SW 1271 (cell line): Measurements from ENCODE around the gene GHRL.

ENCODE experiments used
- DNase-seq, 2 experiments: peaks; one replicate each; lab custom pipeline; 2025; lab: John Stamatoyannopoulos, UW

The GHRL gene, protein sequence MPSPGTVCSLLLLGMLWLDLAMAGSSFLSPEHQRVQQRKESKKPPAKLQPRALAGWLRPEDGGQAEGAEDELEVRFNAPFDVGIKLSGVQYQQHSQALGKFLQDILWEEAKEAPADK

DNA sequence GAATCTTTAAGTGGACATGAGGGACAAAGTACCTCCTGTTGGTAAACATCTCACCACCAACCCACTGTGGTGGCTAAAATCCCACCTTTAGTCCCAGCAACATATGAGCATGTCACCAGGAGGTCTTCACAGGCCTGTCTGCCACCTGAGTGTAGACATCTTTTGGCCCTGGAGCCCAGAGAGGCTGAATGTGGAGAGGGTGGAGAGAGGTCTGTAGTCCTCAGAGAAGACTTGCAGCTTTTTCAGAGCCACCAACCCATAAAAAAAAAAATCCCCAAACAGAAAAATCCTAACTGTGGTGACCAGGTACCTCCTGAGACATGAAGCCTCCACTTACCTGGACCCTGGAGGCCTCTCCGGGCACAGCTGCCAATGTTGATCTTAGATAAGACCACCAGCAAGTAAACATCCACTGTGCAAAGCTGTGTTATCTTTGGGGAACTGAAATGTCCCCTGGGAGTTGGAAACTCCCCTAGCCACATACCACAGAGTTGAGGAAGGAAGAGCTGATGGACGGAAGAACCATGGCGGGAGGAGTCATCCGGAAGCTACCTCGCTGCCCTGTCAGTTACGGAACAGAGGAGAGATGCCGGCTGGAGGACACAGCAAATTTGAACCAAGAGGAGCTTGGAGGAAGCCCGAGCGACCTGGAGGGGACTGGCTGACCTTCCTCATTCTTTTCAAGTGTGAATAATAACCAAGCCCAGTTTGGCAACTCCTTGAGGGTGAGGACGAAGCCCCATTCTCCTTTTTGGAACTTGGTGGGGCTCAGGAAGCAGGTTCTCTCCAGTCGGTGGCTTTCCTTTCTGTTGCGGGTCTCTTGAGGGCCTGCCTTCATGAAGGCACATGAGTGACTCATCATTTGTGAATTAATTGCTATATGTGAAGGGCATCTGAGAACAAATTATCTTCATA is at the start of gene GHRL:
Gene GHRL (minus strand): TSS at position 443 of the 915 bp plus-strand sequence. CDS start 2,767 bp downstream, outside the sequence.
- no peak for DNase-seq

DNA sequence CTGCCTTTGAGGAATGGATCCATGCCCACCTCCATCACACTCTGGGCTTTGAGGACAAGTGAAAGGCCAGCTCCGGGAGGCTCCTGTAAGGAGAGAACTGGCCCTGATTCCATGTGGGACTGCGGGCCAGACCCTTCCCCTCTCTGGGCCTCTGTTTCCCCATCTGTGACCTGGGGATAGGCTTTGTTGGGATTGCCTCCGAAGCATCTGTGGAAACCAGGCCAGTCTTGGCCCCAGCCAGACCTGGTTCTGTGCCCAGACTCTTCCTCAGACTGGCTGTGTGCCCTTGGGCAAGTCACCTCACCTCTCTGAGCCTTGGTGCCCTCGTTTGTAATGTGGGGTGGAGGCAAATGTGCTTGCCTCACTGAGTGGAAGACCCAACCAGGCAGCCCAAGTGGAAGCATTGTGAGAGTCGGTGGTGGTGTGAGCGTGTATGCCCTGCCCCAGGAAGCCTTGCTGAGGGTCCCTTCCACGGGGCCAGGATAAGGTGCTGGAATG is 49.2 kb upstream of the GHRL start:
- no peak for DNase-seq

DNA sequence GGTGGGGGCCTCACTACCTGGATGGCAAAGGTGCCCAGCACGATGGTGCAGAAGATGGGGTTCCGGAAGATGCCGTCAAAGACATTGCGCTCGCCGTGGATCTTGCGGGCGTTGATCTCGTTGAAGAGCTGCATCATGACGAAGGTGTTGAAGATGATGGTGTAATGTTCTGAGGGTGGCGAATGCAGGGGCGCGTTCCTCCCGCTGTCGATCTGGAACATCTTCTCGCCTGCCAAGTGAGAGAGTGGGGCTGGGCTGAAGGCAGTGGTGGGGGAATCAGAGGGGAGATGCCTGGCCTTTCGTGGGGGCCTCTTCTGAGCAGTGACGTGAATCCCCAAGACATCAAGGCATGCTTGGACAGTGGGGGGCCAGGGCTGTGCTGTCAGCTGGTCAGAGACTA is 47.7 kb upstream of the GHRL start:
- DNase-seq = no peak

DNA sequence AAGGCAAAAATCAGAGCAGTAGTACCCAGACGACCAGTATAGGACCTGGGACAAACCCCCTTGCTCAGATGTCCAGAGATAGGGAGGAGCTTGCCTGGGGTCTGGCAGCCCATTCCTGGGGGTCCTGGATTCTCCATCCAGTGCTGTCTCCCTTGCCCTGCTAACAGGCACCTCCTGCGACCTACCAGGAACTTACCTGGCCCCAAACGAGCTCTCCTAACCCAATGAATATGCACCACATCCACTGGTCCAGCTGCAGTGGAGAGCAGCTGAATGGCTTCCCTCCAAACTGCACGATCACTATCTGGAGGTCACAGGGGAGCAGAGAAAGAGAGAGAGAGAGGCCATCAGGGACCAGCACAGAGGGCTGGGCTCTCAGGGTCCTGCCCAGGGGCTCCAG is 47.3 kb upstream of the GHRL start:
- DNase-seq = no peak

DNA sequence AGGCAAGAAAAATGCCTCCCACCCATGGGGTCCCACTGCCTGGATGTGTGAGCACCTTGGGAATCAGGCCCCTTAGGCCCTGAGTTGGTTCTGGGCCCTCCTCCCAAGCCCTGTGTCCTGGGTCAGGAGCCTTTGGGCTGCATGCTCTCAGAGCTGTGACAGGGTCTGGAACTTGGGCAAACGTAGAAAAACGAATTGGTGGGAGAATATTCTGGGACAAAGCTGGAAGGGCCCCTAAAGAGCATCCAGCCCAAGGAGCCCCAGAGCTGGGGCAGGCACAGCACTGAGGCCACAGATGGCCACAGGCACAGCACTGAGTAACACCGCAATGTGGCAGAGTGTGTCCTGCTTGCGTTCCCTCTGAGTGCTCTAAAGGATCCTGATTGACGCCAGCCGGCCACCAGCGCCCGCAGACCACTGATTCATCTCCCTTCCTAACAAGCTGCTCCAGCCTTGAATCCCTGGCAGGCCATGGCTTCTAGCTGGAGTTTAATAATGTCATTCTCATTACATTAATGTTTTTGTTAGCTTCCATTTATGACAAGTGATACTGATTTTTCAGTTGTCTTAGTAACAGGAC is 46.7 kb upstream of the GHRL start:
- DNase-seq = no peak

DNA sequence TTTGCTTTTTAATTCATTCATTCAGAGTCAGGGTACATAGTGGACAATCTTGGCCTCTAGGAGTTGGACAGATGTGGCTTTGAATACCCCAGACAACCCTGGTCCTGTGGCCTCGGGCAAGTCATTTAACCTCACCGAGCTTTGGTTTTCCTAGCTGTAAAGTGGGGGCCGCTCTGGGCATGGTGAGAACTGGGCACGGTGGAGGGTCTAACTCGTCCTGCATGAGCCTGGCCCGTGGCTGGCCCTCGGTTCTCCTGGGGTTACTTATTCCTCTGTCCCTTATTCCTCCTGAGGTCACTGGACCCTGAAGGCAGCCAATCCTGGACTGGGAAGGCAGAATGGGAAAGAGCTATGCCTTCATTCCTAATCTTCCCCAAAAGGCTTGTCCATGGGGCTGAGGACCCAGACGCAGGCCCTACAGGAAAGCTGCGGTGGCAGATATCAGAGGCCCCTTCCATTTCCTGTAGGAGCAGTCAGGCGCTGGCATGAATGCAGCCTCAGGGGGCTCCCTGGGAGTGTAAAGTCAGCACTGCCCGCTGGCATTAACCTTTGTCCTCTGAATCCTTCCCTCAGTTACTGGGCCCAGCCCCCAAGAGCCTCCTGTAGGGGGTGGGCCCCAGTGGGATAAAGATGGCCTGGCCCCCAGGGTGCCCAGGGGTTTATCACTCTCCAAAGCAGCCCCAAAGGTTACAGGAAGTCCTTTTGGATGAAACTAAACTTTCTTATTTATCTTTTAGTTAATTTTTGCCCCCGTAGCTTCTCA is 46.0 kb upstream of the GHRL start:
- DNase-seq = no peak

DNA sequence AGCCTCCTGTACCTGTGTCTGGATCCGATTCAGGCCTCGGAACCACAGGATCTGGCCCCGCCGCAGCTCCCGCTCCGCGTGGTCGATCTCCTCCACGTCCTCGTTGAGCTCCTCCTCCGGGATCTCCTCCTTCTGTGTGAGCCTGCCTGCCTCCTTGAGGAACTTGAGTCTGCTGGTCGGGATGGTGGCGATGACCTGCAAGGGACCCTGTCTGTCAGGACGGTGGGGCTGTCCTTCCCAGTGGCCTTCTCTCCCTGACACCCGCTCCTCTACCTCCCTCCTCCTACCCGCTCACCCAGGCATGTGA is 45.4 kb upstream of the GHRL start:
- DNase-seq = no peak

DNA sequence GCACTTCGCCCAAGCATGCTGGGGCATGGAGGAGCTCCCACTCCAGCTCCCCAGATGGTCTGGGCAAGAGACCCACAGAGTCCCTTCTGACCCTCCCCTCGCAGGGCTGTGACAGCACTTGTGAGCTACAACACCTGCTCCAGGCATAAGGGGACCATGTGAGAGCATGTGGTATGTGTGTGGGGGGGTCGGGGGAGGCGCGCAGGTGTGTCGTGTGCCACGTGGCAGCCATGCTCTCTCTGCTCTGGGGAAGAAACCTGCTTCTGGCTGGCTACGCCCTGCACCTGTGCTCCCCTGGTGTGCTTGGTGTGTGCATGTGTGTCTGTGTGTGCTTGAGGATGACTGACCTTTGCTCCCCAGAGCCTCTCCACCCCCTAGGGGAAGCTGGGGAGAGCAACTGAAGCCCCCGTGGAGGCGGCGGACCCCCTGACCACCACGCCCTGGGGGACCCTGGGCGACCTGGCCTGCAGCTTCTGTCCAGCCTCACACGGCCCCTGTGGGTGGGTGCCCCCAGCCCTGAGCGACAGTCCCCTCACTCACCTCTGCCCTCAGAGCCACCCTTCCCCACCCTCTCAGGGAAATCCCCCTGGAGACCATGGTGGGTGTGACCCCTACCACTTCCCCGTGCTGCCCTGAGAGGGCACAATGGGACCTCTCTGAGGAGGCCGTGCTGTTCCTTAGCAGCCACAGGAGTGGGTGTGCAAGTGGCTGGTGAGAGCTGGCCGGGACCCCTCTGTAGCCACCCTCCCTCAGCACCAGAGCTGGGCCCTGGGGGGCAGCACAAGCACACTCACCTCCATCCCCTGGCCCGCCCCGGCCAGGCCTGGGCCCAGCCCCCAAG is 44.8 kb upstream of the GHRL start:
- no peak for DNase-seq

DNA sequence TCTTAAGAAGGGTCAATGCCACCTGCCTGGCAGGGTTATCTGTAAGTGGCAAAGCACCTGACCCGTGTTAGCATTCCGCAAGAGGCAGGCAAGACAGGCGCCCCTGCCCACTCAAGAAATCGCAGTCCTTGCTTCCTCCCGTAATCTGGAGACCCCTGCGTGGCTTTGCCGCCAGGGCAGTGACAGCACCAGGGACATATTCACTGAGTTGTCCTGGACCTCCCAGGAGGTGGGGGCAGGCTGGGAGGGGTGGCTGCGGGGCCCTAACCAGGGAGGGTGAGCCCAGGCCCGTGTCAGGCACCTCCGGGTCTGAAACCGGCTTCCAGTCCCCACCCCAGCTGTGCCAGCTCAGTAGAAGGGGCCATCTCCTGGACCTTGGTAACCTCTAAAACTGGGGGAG is 44.0 kb upstream of the GHRL start:
- DNase-seq = no peak

DNA sequence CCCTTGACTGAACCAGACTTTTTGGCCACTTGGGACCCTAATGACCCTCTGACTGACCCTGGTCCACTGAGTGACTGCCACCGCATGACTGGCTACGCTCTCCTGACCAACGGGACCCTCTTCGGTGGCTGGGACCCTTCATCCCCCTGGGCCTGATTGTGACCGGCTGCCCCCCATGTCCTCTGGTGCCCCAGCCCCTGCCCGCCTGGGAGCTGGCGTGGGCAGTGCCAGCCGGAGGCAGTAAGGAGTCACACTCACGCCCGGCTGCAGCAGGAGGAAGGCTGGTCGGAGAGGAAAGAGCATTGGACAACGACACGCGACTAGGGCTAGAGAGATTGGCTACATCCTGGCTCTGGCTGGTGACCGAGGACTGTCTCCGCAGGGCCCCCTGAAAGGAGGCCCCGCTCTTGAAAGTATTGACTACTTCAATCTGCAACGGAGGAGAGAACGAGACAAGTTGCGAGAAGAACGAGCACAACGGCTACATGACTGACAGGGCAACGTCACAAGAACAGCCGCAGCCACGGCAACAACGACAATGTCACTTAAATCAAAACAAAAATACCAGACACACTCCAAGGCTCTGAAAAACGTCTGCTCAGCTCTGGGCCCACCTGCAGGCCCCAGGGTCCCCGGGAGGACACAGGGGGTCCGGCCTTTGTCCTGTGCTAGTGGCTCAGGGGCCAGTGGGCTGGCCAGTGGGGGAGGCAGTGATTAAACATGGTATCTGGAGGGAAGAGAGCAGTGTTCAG is 43.3 kb upstream of the GHRL start:
- DNase-seq = no peak

DNA sequence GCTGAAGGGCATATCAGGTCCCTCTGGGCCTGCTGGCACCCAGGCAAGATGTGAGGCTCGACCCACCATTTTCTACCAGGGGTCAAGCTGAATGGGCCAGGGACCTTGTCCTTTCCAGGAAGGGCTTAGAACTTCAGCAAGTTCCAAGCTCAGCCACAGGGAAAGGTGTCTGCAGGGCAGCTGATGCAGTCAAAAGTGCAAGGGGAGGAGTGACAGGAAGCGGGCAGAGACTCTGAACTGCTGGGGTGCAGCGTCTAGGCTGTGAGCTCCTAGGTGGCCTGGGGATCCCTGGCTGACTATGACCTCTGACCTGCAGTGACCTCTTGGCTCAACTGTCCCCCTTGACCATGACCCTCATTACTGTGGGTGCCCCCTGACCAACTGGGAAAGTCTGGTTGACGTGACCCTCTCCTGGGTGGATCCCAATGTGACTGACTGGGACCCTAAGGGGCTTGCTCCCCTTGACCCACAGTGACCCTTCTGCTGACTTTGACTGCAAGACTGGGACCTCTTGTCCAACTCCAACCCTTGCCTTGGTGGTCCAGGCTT is 42.5 kb upstream of the GHRL start:
- DNase-seq = no peak

DNA sequence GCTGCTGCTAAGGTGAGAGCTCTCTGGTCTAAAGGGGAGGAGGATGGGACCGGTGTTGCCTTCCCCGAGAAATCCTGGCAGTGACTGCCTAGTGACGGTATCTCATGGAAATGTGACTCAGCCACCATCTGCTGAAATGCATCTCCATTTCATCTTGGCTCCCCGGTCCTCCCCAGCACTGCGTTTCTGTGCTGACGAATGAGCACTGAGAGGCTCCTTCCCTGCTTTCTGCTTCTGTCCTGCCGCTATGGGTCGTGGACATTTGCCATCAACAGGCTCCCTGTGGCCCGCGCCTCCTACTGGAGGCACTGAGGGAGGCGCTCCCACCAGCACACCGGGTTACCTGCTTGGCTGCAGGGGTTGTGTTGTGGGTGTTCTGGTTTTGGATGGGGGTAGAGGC is 41.7 kb upstream of the GHRL start:
- no peak for DNase-seq

DNA sequence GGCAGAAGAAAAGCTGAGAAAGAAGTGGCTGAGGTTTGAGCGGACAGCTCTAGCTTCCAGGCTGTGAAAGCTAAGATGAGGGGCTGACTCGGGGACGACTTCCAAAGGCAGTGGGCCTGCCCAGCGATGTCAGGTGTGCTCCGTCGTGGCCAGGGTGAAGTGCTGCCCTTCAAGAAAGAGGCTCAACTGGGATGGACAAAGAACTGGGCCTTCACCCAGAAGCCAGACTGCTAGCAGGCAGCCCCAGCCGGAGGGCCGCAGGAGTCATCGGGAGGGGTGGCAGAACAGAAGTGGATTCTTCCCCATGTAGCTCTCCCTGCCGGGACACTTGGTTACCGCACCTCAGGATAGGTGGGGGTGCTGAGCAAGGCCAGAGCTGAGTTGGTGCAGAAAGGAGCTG is 41.3 kb upstream of the GHRL start:
- DNase-seq = no peak

DNA sequence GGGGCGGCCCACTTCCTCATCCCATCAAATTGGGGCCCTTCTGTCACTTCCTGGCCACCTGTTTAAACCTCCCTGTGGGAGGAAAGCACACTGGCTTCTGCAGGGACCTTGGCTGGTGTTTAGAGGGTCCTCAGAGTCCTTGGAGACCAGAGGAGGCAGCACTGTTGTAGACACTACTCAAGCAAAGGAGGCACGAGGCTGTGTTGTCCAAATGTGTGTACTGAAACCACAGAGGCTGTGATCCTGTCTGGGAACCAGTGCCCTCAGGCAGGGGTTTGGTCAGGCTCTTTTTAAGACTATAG is 40.6 kb upstream of the GHRL start:
- DNase-seq = no peak

DNA sequence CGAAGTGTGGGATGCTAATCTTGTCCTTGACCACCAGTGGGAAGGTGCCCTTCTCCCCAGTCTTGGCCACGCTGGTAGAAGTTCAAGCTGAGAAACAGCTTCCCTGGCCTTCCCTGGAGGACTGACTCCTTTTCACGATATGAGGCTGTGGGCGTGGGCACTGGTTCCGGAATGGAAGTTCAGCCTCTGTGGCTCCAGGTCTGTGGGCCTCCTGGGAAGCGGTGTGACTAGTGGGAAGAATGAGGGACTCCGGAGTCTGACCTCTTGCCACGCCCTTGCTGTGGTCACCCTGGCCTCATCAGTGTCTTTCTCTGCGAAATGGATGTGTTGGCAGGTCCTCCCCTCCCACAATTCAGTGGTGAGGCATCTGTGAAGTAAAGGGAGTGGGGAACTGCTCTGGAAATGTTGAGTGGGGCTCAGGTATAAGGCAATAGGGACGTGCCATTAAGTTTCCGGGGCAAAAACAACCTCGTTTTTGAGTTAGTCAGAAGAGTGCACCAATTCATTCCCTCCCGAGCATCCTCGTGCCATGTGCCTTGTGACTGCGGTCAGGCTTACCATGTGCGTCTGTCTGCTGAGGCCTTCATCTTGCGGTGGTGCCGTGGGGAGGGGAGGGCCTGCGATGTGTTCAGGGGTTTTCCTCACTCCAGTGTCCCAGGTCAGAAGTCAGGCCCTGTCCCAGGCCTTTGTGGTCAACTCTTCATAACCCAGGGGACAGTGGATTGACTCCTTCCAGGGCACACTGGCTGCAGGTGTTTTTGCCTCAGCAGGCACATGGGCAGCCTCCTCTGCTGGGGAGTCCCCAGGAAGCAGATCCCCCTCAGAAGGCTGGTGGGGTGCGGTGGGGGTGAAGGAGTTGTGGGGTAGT is 40.0 kb upstream of the GHRL start:
- no peak for DNase-seq

DNA sequence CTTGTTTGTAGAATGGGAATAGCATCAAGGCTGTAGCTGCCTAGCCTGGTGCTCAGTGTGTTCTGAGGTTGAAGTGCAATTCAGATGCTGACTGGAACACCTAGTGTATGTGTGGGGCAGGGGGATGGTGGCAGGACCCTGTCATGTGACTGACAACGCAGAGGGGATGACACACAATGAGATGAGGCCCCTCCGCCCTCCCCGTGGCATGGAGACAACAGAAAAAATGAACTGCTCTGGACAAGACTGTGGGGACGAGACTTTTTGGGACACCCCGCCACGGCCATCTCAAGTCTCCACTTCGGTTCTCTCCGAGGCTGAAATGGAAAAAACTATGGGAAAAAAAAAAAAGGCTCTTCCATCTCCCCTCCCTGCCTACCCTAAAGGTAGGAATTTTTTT is 38.6 kb upstream of the GHRL start:
- no peak for DNase-seq

DNA sequence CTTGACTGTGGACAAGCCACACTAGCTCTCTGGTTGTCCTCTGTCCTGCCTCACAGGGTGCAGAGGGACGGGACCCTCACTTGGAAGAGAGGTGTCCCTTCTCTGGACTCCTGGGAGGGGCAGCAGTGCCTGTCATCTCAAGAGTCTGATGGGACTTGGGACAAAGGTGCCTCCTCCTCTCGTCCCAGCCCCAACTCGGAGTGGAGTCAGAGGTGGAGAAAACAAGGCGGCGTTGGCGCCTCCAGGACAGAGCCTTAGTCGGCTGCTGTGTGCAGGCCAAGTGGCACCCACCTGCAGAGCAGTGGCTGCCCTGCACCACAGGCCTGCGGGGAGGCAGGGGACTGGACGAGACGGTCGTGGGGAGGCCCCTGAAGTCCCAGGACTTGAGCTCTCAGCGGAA is 37.6 kb upstream of the GHRL start:
- no peak for DNase-seq

DNA sequence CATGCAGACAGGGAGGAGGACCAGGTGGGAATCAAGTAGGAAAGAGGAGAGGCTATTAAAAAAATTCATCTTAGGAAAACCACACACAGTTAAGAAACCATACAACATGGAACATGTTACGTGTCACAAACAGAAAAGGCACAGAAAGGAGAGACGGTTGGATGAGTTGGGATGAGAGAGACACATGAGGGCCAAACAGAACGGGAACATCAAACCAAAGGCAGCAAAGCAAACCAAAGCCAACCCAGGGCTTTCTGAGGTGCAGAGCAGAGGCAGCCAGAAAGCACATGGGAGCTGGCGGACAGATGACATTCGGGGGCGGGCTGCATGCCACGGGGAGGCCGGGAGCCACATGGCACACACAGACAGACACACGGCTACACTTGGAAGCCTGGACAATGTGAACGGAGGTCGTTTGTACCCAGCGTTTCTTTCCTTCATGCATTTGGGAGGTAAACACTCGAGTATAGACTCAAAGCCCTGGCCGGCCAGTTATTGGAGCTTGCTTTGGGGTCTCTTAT is 36.8 kb upstream of the GHRL start:
- no peak for DNase-seq

DNA sequence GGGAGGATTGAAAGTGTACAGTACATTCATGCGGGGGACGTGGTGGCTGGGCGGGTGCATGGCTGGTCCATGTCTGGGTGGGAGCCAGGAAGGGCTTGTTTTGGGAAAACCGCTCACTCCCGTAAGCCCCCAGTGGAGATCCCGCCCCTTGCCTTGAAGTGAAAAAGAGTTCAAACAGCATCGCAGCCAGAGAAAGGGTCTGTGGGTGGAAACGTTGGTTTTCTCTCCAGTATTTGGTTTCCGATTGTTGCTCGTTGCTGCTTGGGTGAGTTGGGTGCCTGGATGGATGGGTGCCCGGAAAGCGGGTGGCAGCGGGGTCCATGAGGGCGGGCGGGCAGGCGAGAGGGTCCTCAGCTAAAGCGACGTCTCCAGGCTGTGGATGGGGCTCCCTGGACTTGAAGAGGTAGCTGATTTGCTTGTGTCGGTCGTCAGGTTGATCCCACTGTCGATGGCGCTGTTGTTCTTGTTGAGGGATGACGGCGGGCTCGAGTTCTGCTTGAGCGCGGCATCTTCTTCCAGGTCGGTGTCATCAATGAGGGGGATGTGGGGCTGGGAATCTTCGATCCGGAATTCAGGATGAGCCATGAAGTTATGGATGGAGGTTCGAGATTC is 35.8 kb upstream of the GHRL start:
- no peak for DNase-seq
